Heart right ventricle (tissue), 16 donors: ENCODE results near the gene HYCC2. TPM values are rescaled to one million over a fixed set of nuclear protein-coding genes. Genes with fewer than 3 reads are reported as not detected.
"Not testable (repeated sequence)": the region's sequence is repeated elsewhere in the genome, so short reads cannot be mapped to it uniquely, and the experiment has no call there.

Experiments
- ATAC-seq, 8 donors: fragments of 200-7000 bp; cut with Tn5 transposase; one replicate each; pipeline ENCODE4 v1.9.1; 2020; ENCODE audit warnings: mild to moderate bottlenecking in 8 of 8, moderate library complexity in 8 of 8, moderate number of reproducible peaks in 1 of 8
- DNase-seq, 2 donors: peaks; one replicate each; pipeline ENCODE4 v3.0.0-alpha.2; 2020
- H3K27ac ChIP-seq, 10 donors: fragments of 200-600 bp; sonication (generic) in 2 of 10; one replicate each; pipeline versions ENCODE4 v1.5.0 to v1.8.0; 2020 to 2022; ENCODE audit warnings: mild to moderate bottlenecking in 3 of 10
- H3K27me3 ChIP-seq, 7 donors: fragments of 200-600 bp; one replicate each; pipeline ENCODE4 v1.8.0; 2021 to 2022; ENCODE audit warnings: mild to moderate bottlenecking in 2 of 7
- H3K36me3 ChIP-seq, 9 donors: fragments of 200-600 bp; sonication (generic) in 1 of 9; one replicate each; pipeline versions ENCODE4 v1.5.0 to v1.8.0; 2020 to 2022; ENCODE audit warnings: mild to moderate bottlenecking in 2 of 9
- H3K4me1 ChIP-seq, 9 donors: fragments of 200-600 bp; sonication (generic) in 1 of 9; one replicate each; pipeline versions ENCODE4 v1.5.0 to v1.8.0; 2020 to 2022; ENCODE audit warnings: mild to moderate bottlenecking in 4 of 9
- H3K4me3 ChIP-seq, 10 donors: fragments of 200-600 bp; sonication (generic) in 2 of 10; one replicate each; pipeline versions ENCODE4 v1.5.0 to v1.8.0; 2020 to 2022; ENCODE audit warnings: mild to moderate bottlenecking in 7 of 10, moderate library complexity in 2 of 10
- H3K9me3 ChIP-seq, 11 donors: fragments of 200-600 bp in 10 of 11; sonication (generic) in 2 of 11; one replicate each; pipeline versions ENCODE4 v1.5.0 to v1.8.0; 2013 to 2022; ENCODE audit warnings: mild to moderate bottlenecking in 2 of 11, control low read depth in 1 of 11, moderate library complexity in 1 of 11
- WGBS, 2 donors: extraction: QIAGEN DNeasy Blood & Tissue Kit; methylation state at CpG; one replicate each; pipeline ENCODE4 v1.1.7; 2013; ENCODE audit warnings: inconsistent platforms in 1 of 2; 5-methylcytosine and 5-hydroxymethylcytosine counted together
- intact Hi-C, 10 donors: fragments of 100-400 bp; cut with DNase I; formaldehyde crosslinking; loops; one replicate each; pipeline versions ENCODE4 v1.11.1 to v1.14.2; 2022
- polyA plus RNA-seq, 2 donors: library from polyadenylated mRNA; stranded (reverse); fragments of 200-250 nt; gene quantifications; one replicate each; pipeline ENCODE4 v1.2.3, GENCODE V29; 2013
- total RNA-seq, 10 donors: library from RNA; stranded (reverse); fragmentation: NEBNext Ultra II Directional in 3 of 10; extraction: Animal tissue kit (Norgen Biotek cat#: 25700) in 3 of 10; gene quantifications; one replicate each; pipeline versions ENCODE4 v1.2.1 to v1.2.4, GENCODE V29; 2021 to 2023
- TF ChIP-seq, protein P1 (sequence below), 9 donors: fragments of 200-600 bp; sonication (generic) in 2 of 9; IDR thresholded peaks; one replicate each; pipeline versions ENCODE4 v1.5.0 to v1.8.0; 2021 to 2022; ENCODE audit warnings: antibody characterized with exemption in 9 of 9, mild to moderate bottlenecking in 5 of 9, moderate library complexity in 1 of 9
- donor health status: Arrhythmogenic right ventricular cardiomyopathy.
- donor health status: ischemic (EF 13 %, LVEDD 7.1; RV severe dilation, severe dysfunction).
- donor health status: healthy with polysubstance abuse.
- donor health status: DM: no; HTN: yes; CAD: no.
- donor health status: DM: no; HTN: no; CAD: no.
- donor health status: ischemic (EF 25% LVEDD 6.9; RV normal size, moderate dysfunction).
- donor health status: ischemic (EF 25% LVEDD 5.7; RV mildly dilated, moderate dysfunction).
- donor health status: healthy.
- donor health status: DM: yes; HTN: yes; CAD: no.
- donor health status: Ischemic cardiomyopathy.
- donor health status: ischemic (EF 35%, LVEDD 5.7; RV mildly dilated, moderate dysfunction).
- donor health status: nonischemic (EF 11% LVEDD 7.7; RV severe dilation, severe dysfunction).
- donor health status: DM: yes; HTN: yes; CAD: no.
- donor health status: PGD.
- donor health status: ischemic (EF 29% LVEDD 5.4; RV normal size, mild dysfunction).
- donor health status: nonischemic (EF 23%, LVEDD 6.1; RV moderate dilation, normal function).

The HYCC2 gene
- total and polyA plus RNA-seq, 12 donors: 1.4 to 15.3 (median 12.5) TPM

DNA sequence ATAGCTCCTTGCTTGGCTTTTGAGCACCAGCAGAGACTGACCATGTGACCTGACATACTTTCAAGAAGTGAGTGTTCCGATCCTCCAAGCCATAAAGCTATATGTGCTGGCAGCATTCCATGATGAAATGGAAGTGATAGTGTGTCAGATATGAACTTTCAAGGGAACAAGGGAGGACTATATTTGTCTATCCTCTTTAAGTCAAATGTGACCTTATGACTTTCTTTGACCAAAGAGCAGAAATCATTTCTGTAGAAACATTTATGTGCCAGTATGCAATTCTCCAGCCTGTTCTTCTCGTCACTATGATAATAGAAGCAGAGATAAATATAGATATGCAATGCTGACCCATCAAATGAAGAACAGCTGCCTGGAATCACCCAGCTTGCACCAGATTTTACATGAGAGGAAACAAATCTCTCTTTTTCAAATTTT, 14.4 kb downstream of the HYCC2 start:
- ATAC-seq (peak in 1 of 8 donors; percentile 24), DNase-seq (no peak)
- intact Hi-C loops: no loop called here
- H3K4me3 ChIP-seq: no peak overlapping the region
- peaks cover 0 to 44% (median 0%) of the 10 kb centered on the region in 9 donors for H3K36me3 ChIP-seq
- WGBS, 2 donors: 18 to 27% methylated on average over 2 of the region's 2 CpGs
- no peaks in the 10 kb centered on the region for H3K27me3 ChIP-seq
- H3K27ac ChIP-seq: peak overlapping the region in 5 of 10 donors; percentile 4 to 57 (median 36)
- TF ChIP-seq, protein P1, sequence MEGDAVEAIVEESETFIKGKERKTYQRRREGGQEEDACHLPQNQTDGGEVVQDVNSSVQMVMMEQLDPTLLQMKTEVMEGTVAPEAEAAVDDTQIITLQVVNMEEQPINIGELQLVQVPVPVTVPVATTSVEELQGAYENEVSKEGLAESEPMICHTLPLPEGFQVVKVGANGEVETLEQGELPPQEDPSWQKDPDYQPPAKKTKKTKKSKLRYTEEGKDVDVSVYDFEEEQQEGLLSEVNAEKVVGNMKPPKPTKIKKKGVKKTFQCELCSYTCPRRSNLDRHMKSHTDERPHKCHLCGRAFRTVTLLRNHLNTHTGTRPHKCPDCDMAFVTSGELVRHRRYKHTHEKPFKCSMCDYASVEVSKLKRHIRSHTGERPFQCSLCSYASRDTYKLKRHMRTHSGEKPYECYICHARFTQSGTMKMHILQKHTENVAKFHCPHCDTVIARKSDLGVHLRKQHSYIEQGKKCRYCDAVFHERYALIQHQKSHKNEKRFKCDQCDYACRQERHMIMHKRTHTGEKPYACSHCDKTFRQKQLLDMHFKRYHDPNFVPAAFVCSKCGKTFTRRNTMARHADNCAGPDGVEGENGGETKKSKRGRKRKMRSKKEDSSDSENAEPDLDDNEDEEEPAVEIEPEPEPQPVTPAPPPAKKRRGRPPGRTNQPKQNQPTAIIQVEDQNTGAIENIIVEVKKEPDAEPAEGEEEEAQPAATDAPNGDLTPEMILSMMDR (IDR thresholded peaks at IDR 0.05): no peak
- H3K4me1 ChIP-seq: peaks cover 0 to 42% (median 28%) of the 10 kb centered on the region in 9 donors
- H3K9me3 ChIP-seq: no peaks in the 10 kb centered on the region

DNA sequence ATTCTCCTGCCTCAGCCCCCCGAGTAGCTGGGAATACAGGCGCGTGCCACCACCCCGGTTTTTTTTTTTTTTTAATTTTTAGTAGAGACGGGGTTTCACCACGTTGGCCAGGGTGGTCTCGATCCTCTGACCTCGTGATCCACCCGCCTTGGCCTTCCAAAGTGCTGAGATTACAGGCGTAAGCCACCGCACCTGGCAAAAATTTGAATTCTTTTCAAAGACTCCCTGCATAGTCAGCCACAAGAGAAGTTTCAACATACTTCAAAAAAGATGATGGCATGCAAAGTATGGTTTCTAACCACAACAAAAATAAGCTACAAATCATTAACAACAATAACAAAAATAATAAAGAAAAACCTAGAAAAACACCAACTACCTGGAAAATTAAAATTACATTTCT, 22.0 kb downstream of the HYCC2 start:
- no peak for ATAC-seq
- WGBS, 2 donors: 97 to 98% methylated on average over 11 of the region's 11 CpGs
- peaks cover 0 to 13% (median 0%) of the 10 kb centered on the region in 9 donors for H3K4me1 ChIP-seq
- TF ChIP-seq, protein P1 (IDR thresholded peaks at IDR 0.05): no peak
- H3K4me3 ChIP-seq: no peak overlapping the region
- intact Hi-C loops: no loop called here
- H3K9me3 ChIP-seq: peaks cover 0 to 13% (median 0%) of the 10 kb centered on the region in 11 donors
- no peak for DNase-seq
- no peaks in the 10 kb centered on the region for H3K27me3 ChIP-seq
- H3K27ac ChIP-seq: no peak overlapping the region
- H3K36me3 ChIP-seq: peaks cover 0 to 27% (median 0%) of the 10 kb centered on the region in 9 donors

DNA sequence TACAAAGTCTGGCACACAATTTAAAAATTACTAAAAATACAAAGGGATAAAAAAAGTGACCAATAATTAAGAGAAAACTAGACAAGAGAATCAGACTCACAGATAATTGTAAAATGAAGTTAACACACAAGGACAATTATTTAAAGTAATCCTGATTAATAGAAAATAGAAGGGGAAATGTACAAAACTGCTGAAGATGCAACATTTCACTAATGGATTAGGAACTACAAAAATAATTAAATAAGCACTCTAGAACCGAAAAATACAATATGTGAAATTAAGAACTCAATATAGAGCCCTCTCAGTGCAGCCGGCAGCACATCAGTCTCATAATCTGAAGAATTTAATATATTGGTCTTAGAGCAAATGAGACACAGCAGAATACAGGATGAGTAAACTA, 24.6 kb downstream of the HYCC2 start:
- H3K4me3 ChIP-seq: no peak overlapping the region
- H3K36me3 ChIP-seq: peaks cover 0 to 26% (median 0%) of the 10 kb centered on the region in 9 donors
- peaks cover 0 to 13% (median 0%) of the 10 kb centered on the region in 11 donors for H3K9me3 ChIP-seq
- no peak overlapping the region for H3K27ac ChIP-seq
- no peak for DNase-seq
- TF ChIP-seq, protein P1 (IDR thresholded peaks at IDR 0.05): no peak
- H3K27me3 ChIP-seq: no peaks in the 10 kb centered on the region
- WGBS, 2 donors: 93 to 97% methylated on average over 2 of the region's 2 CpGs
- peaks cover 0 to 12% (median 0%) of the 10 kb centered on the region in 9 donors for H3K4me1 ChIP-seq
- intact Hi-C loops: no loop called here
- no peak for ATAC-seq

DNA sequence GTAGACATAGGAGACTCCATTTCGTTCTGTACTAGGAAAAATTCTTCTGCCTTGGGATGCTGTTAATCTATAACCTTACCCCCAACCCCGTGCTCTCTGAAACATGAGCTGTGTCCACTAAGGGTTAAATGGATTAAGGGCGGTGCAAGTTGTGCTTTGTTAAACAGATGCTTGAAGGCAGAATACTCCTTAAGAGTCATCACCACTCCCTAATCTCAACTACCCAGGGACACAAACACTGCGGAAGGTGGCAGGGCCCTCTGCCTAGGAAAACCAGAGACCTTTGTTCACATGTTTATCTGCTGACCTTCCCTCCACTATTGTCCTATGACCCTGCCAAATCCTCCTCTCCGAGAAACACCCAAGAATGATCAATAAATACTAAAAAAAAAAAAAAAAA, 28.4 kb downstream of the HYCC2 start:
- H3K36me3 ChIP-seq: peaks cover 0 to 34% (median 0%) of the 10 kb centered on the region in 9 donors
- H3K27ac ChIP-seq, H3K4me3 ChIP-seq, DNase-seq, H3K27me3 ChIP-seq, ATAC-seq, intact Hi-C loops: not testable (repeated sequence)
- peaks cover 0 to 13% (median 0%) of the 10 kb centered on the region in 11 donors for H3K9me3 ChIP-seq
- H3K4me1 ChIP-seq: peaks cover 0 to 24% (median 0%) of the 10 kb centered on the region in 9 donors
- WGBS, 2 donors: 92 to 94% methylated on average over 5 of the region's 5 CpGs

DNA sequence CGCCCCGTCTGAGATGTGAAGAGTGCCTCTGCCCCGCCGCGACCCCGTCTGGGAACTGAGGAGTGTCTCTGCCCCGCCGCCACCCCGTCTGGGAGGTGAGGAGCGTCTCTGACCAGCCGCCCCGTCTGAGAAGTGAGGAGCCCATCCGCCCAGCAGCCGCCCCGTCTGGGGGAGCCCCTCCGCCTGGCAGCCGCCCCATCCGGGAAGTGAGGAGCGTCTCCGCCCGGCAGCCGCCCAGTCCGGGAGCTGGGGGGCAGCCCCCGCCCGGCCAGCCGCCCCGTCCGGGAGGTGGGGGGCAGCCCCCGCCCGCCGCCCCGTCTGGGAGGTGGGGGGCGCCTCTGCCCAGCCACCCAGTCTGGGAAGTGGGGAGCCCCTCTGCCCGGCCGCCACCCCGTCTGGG, 29.0 kb downstream of the HYCC2 start:
- intact Hi-C loops, ATAC-seq: not testable (repeated sequence)
- WGBS, 2 donors: 98% methylated on average over 30 to 36 of the region's 36 CpGs

More for the DNA sequence above, 29.0 kb downstream of the HYCC2 start:
- H3K36me3 ChIP-seq: peaks cover 0 to 34% (median 0%) of the 10 kb centered on the region in 9 donors
- not testable (repeated sequence) for H3K4me3 ChIP-seq, H3K27ac ChIP-seq, H3K27me3 ChIP-seq, DNase-seq, H3K9me3 ChIP-seq
- H3K4me1 ChIP-seq: peaks cover 0 to 24% (median 0%) of the 10 kb centered on the region in 9 donors
